Nephron progenitor cell (in vitro differentiated cells): Measurements from ENCODE around the gene ADAM10.

Source experiments
- DNase-seq: peaks from one replicate; pipeline ENCODE4 v3.0.0; 2021
- H3K27ac Mint-ChIP-seq: 2 replicates; pipeline ENCODE4 v1.8.0; 2021; ENCODE audit warnings: mild to moderate bottlenecking, moderate library complexity, mixed read lengths
- H3K27me3 Mint-ChIP-seq: 2 replicates; pipeline ENCODE4 v1.8.0; 2021; ENCODE audit warnings: mild to moderate bottlenecking, low read depth, mixed read lengths; ENCODE audit not compliant: poor library complexity
- H3K36me3 Mint-ChIP-seq: 2 replicates; pipeline ENCODE4 v1.8.0; 2021; ENCODE audit warnings: low read depth, mixed read lengths
- H3K4me1 Mint-ChIP-seq: 2 replicates; pipeline ENCODE4 v1.8.0; 2021; ENCODE audit warnings: mixed read lengths
- H3K4me3 Mint-ChIP-seq: 2 replicates; pipeline ENCODE4 v1.8.0; 2021; ENCODE audit warnings: mild to moderate bottlenecking, moderate library complexity, mixed read lengths
- H3K9me3 Mint-ChIP-seq: 2 replicates; pipeline ENCODE4 v1.8.0; 2021; ENCODE audit warnings: mild to moderate bottlenecking, moderate library complexity, mixed read lengths
- TF ChIP-seq, protein P1 (sequence below): fragments of 200-600 bp; sonication (generic); IDR thresholded peaks from 2 replicates; pipeline ENCODE4 v1.5.0; 2021; ENCODE audit warnings: antibody characterized with exemption

Gene ADAM10

DNA sequence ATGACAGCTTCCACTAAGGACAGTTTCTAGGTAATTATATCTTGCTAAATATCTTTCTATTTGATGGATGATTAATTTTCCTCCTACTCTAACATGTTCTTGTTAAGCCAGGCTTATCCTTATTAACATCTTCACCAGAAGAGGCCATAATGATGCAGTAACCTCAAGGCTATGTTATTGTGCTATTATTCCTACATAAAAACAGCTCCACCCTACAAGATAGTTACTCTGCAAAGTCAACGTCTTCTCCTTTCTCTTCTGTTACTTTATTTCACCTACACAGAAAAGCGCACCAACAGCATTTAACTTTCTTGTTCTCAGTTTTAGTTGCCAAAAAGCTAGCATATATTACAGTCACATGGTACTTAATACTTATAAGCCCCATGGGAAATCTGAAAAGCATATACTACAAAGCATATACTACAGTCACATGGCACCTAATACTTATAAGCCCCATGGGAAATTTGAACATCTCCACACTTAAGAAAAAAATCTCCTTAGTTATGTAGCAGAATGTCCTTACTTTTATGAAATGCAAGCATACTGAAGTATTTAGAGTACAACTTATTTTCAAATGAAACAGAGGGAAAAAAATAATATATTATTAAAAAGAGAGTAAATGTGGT is 13.4 kb downstream of the ADAM10 start:
- DNase-seq, result no peak
- no peaks in the 10 kb centered on the region for H3K27me3 Mint-ChIP-seq
- peaks cover 23% of the 10 kb centered on the region for H3K36me3 Mint-ChIP-seq
- TF ChIP-seq, protein P1, sequence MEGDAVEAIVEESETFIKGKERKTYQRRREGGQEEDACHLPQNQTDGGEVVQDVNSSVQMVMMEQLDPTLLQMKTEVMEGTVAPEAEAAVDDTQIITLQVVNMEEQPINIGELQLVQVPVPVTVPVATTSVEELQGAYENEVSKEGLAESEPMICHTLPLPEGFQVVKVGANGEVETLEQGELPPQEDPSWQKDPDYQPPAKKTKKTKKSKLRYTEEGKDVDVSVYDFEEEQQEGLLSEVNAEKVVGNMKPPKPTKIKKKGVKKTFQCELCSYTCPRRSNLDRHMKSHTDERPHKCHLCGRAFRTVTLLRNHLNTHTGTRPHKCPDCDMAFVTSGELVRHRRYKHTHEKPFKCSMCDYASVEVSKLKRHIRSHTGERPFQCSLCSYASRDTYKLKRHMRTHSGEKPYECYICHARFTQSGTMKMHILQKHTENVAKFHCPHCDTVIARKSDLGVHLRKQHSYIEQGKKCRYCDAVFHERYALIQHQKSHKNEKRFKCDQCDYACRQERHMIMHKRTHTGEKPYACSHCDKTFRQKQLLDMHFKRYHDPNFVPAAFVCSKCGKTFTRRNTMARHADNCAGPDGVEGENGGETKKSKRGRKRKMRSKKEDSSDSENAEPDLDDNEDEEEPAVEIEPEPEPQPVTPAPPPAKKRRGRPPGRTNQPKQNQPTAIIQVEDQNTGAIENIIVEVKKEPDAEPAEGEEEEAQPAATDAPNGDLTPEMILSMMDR, result no peak
- H3K9me3 Mint-ChIP-seq, result peaks cover 9% of the 10 kb centered on the region
- H3K4me3 Mint-ChIP-seq, result no peak overlapping the region
- H3K4me1 Mint-ChIP-seq, result peaks cover 11% of the 10 kb centered on the region
- no peak overlapping the region for H3K27ac Mint-ChIP-seq

DNA sequence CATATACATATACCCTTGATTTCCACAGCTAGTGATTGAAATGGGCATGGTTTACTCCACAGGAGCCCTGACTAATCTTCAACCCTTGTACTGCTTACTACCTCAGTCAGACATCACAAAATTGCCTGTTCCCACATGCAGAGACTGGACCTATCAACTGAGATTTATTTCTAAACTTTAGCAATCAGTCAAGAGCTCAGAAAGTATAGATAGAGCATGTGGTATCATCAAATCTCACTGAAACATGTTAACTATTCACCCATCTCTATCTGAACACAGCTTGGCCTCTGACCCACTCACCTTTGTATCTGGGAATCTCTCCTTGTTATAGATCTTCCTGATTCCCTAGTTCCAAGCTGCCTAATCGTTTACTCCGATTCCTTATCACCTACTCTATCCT is 14.6 kb downstream of the ADAM10 start:
- Mint-ChIP-seq H3K27me3 (no peaks in the 10 kb centered on the region), H3K27ac (peak overlapping the region; percentile 50)

DNA sequence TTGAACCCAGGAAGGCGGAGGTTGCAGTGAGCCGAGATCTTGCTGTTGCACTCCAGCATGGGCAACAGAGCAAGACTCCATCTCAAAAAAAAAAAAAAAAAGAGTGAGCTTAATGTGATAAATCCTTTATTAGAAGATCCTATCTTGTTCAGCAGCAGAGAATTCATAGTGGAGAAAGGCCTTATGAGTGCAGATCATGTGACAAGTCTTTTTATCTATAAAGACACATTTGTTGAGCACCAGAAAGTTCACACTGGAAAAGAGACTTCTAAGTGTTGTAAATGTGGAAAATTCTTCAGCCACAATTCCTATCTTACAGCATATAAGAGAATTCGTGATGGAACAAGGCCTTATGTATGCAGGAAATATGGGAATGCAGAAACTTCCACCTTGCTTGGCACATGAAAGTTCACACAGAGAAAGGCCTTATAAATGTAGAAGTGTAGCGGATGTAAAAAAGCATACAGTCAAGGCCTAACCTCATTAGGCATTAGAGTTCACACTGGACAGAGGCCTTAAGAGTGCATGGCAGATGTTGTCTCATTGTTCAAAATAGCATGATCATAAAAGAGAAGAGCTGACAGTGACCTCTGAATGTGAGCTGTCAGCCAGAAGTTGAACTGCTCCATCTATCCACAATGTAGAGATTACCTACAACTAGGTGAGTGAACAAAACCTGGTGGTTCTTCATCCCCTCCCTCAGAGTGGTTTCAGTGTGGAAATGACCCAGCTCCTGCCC is 16.7 kb downstream of the ADAM10 start:
- no peak for DNase-seq
- no peak overlapping the region for H3K4me3 Mint-ChIP-seq
- peaks cover 15% of the 10 kb centered on the region for H3K4me1 Mint-ChIP-seq

More for the DNA sequence above, 14.6 kb downstream of the ADAM10 start:
- peaks cover 9% of the 10 kb centered on the region for H3K9me3 Mint-ChIP-seq
- DNase-seq, result no peak
- TF ChIP-seq, protein P1, result no peak
- H3K4me1 Mint-ChIP-seq, result peaks cover 19% of the 10 kb centered on the region
- H3K4me3 Mint-ChIP-seq, result no peak overlapping the region
- H3K36me3 Mint-ChIP-seq, result peaks cover 33% of the 10 kb centered on the region

DNA sequence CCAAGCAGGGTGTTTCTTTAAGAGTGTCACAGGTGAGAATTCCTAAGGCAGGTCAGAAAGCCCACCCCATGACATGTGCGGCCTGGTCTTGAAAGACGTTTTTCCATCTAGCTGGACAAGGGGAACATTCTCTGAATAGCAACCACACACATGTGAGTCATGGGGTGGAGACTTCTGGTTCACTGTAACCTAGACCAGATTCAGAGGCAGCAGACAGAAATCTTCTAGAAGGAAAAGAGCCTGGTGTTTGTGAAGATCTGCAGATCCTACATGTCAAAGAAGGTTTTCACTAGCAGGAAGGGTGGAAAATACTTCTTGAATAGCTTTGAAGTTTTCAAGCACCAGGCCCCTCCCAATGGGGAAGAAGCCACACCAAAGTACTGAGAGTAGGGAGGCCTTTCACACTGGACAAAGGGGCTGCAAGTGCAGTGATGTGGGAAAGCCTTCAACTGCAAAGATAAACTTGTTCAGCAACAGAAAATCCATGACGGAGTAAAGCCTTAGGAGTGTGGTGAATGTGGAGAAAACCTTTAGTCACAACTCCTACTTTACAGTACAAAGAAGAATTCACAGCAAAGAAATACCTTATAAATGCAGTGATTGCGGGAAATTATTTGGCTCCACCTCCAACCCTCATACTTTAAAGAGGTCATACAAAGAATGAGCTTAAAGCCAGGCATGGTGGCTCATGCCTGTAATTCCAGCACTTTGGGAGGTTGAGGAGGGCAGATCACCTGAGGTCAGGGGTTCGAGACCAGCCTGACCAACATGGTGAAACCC is 17.6 kb downstream of the ADAM10 start:
- TF ChIP-seq, protein P1, result no peak
- DNase-seq, result no peak
- Mint-ChIP-seq H3K27ac (peak overlapping the region; percentile 68), H3K9me3 (peaks cover 17% of the 10 kb centered on the region), H3K27me3 (no peaks in the 10 kb centered on the region), H3K4me1 (peaks cover 15% of the 10 kb centered on the region), H3K36me3 (peaks cover 54% of the 10 kb centered on the region), H3K4me3 (no peak overlapping the region)

More for the DNA sequence above, 16.7 kb downstream of the ADAM10 start:
- H3K9me3 Mint-ChIP-seq, result peaks cover 13% of the 10 kb centered on the region
- H3K27ac Mint-ChIP-seq, result no peak overlapping the region
- TF ChIP-seq, protein P1, result no peak
- peaks cover 49% of the 10 kb centered on the region for H3K36me3 Mint-ChIP-seq
- H3K27me3 Mint-ChIP-seq, result no peaks in the 10 kb centered on the region

DNA sequence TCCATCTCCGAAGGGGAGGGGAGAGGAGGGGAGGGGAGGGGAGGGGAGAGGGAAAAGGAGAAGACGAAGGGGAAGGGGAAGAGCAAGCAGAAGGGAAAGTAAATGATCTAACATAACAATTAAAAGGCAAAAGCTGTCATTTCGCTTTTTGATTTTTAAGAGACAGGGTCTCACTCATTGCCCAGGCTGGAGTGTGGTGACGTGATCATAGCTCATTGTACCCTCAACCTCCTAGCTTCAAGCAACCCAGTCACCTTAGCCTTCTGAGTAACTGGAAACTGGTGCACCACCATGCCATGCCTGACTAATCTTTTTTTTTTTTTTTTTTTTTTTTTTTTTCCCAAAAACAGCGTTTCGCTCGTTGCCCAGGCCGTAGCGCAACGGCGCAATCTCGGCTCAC is 22.6 kb downstream of the ADAM10 start:
- DNase-seq, result no peak
- Mint-ChIP-seq H3K27ac (no peak overlapping the region), H3K9me3 (peaks cover 11% of the 10 kb centered on the region), H3K4me1 (peaks cover 31% of the 10 kb centered on the region), H3K27me3 (no peaks in the 10 kb centered on the region), H3K4me3 (no peak overlapping the region), H3K36me3 (peaks cover 43% of the 10 kb centered on the region)
- TF ChIP-seq, protein P1, result no peak
